HPDE6-E6E7 (cell line): ENCODE results near the gene MINK1.

Experiments
- DNase-seq: peaks from one replicate; pipeline ENCODE4 v3.0.0; 2011; ENCODE audit warnings: missing footprints; ENCODE audit errors: extremely low spot score

MINK1 gene

DNA sequence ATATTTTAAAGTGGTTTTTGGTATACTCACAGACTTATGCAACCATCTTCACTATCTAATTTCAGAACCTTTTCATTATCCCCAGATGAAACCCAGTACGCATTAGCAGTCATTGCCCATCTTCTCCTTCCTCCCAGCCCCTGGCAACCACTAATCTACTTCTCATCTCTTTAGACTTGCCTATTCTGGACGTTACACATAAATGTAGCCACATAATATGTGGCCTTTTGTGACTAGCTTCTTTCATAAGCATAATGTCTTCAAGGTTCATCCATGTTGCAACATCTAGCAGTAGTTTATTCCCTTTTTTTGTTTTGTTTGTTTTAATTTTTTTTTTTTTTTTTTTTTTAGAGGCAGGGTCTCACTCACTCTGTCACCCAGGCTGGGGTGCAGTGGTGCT, 37.7 kb downstream of the MINK1 start:
- DNase-seq, result no peak

GRCh38 chr17:4872786-4873185, 39.6 kb downstream of the MINK1 start:
- DNase-seq, result no peak

- no peak for DNase-seq
These were observed 43.9 kb downstream of the MINK1 start for GRCh38 chr17:4877089-4877488.

DNA sequence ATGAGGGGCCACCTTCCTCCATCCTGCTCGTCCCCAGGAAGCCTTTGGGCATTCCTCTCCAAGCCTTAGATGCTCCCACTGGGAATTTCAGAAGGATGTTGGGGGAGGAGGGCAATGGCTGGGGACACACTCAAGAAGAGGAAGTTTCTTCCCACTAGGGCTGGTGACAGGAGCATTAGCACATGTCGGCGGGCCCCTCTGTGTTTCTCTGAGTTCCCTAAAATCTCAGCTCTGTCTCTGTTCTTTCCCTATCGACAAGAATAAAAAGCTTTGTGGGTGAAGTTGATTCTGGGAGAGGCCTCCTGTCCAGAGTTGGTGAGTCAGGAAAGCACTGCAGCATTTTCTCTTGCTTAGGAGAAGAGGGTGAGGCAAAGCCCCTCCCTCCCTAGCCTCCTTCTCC, 46.5 kb downstream of the MINK1 start:
- no peak for DNase-seq

DNA sequence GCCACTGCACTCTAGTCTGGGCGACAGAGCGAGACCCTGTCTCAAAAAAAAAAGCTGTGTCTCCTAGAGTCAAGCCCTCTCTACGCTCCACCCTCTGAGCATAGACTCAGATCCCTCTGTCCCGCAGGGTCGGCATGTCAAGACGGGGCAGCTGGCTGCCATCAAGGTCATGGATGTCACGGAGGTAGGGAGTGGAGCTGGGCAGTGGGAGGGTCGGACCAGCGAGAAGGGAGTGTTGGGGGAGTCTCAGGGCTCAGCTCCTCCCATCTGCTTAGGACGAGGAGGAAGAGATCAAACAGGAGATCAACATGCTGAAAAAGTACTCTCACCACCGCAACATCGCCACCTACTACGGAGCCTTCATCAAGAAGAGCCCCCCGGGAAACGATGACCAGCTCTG, 47.7 kb downstream of the MINK1 start:
- no peak for DNase-seq

DNA sequence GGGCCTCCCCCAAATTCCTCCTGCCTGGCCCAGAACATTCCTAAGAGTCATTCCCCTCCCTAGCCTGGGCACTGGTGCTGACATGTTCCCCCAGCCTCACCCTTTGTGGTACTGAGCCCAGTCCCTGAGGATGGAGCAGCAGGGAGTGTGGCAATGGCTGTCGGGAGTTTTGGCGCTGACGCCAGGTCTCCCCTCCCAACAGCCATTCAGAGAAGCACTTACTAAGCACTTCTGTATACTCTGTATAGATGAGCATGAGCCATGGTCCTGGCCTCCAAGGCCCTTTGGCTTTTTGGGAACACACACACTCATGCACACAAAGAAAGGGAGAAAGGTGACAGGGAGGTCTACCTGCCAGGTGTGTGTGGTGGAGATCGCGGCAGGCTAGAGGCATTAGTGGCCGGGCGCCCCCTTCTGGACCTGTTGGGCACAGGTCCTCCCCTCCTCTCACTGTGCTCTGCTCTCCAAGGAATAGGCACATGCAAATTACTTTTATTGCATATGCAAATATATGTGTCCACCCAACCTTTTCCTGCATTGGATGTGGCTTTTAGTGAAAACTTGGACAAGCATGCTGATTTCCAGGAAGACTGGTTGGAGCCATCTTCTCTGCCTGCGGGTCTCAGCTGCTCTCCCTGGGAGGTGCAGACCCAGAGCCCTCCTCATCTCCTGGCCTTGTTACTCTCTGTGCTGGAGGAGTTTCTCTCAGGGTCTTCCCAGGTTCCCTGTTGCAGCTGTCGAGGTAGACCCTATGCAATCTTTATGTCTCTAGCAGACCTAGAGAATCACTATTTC, 48.8 kb downstream of the MINK1 start:
- DNase-seq, result no peak

- no peak for DNase-seq
These were observed 51.3 kb downstream of the MINK1 start for GRCh38 chr17:4884489-4884888.

DNA sequence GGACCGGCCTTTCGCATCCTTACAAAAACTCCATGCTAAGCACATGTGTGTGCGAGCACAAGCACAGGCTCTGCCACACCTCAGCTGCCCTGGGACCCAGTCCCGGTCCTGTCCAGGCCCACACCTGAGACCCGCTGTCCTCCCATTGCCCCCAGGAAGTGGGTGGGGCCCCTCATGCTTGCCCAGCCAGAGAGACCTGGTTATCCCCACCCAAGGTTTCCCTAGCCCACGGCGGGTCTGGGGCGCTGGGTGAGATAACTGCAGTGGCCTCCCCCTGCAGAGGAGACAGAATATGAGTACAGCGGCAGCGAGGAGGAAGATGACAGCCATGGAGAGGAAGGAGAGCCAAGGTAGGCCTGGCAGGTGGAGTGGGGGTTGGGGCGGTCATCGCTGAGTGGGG, 53.7 kb downstream of the MINK1 start:
- DNase-seq, result no peak

- DNase-seq, result no peak
These were observed 54.4 kb downstream of the MINK1 start for GRCh38 chr17:4887581-4887980.

GRCh38 chr17:4891411-4892410, 58.6 kb downstream of the MINK1 start:
- no peak for DNase-seq

GRCh38 chr17:4892499-4893221, 59.5 kb downstream of the MINK1 start:
- DNase-seq, result no peak

DNA sequence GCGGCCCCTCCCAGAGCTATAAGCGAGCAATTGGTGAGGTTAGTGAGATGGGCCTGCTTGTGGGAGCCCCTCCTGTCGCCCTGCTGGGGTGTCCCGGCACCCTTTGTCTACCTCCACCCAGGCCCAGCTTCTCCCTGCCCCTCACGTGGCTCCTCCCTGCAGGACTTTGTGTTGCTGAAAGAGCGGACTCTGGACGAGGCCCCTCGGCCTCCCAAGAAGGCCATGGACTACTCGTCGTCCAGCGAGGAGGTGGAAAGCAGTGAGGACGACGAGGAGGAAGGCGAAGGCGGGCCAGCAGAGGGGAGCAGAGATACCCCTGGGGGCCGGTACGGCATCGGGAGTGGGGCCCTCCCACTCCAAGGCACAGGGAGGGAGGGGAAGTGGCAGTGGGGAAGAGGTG, 60.1 kb downstream of the MINK1 start:
- no peak for DNase-seq

- no peak for DNase-seq
These were observed 60.8 kb downstream of the MINK1 start for GRCh38 chr17:4893721-4894560.

GRCh38 chr17:4895121-4895520, 62.0 kb downstream of the MINK1 start:
- no peak for DNase-seq

GRCh38 chr17:4895657-4896331, 62.7 kb downstream of the MINK1 start:
- DNase-seq, result no peak

DNA sequence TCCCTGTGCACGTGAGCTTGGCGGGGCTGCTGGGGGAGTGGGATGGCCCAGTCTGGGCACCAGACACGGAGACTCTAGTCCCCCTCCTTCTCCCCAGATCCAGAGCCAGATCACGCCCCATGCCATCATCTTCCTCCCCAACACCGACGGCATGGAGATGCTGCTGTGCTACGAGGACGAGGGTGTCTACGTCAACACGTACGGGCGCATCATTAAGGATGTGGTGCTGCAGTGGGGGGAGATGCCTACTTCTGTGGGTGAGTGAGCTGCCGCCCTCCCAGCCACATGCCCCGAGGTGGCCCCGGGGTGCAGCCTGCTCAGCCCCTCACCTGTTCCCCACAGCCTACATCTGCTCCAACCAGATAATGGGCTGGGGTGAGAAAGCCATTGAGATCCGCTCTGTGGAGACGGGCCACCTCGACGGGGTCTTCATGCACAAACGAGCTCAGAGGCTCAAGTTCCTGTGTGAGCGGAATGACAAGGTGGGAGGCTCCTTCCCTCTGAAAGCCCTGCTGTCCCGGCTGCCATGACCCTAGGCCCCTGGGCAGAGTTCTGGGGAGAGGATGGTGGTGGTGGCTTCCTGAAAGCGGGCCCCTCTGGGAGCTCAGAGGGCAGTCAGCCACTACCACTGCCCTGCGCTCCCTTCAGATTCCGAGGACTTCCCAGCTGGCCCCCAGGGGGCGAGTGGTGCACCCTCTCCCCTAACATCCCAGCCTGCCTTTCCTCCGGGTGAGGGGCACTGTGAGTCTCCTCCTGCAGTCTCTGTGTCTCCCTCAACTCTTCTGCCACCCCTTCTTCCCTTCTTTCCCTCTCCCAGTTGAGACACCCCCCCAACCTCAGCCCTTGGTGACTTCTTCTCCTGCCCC, 63.4 kb downstream of the MINK1 start:
- DNase-seq, result no peak

DNA sequence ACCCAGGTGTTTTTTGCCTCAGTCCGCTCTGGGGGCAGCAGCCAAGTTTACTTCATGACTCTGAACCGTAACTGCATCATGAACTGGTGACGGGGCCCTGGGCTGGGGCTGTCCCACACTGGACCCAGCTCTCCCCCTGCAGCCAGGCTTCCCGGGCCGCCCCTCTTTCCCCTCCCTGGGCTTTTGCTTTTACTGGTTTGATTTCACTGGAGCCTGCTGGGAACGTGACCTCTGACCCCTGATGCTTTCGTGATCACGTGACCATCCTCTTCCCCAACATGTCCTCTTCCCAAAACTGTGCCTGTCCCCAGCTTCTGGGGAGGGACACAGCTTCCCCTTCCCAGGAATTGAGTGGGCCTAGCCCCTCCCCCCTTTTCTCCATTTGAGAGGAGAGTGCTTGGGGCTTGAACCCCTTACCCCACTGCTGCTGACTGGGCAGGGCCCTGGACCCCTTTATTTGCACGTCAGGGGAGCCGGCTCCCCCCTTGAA, 64.1 kb downstream of the MINK1 start:
- no peak for DNase-seq

- DNase-seq, result no peak
These were observed 64.6 kb downstream of the MINK1 start for GRCh38 chr17:4897785-4898184.

- DNase-seq, result no peak
These were observed 65.2 kb downstream of the MINK1 start for GRCh38 chr17:4898351-4898750.
